NB4 (cell line): ENCODE measurements around the gene KRT12.

ENCODE experiments used
- DNase-seq: peaks from one replicate; pipeline ENCODE4 v3.0.0; 2010; ENCODE audit warnings: low read depth
- H3K4me3 ChIP-seq: one replicate; pipeline ENCODE4 v1.5.1; 2011; ENCODE audit warnings: mild to moderate bottlenecking, low read depth, low read length, moderate library complexity
- CTCF ChIP-seq: IDR thresholded peaks from one replicate; pipeline ENCODE4 v1.5.1; 2012; ENCODE audit warnings: low read depth, low read length
- MAX ChIP-seq: IDR thresholded peaks from 2 replicates; pipeline ENCODE4 v1.6.1; 2011; ENCODE audit warnings: low read depth, low read length
- MYC ChIP-seq: IDR thresholded peaks from 2 replicates; pipeline ENCODE4 v1.6.1; 2011; ENCODE audit warnings: low read depth, low read length
- POLR2A ChIP-seq: IDR thresholded peaks from 2 replicates; pipeline ENCODE4 v1.6.1; 2011; ENCODE audit warnings: mild to moderate bottlenecking; ENCODE audit not compliant: insufficient read length; ENCODE audit errors: extremely low read depth

Gene KRT12

GRCh38 chr17:40822132-40822812 lies 44.8 kb downstream of the KRT12 start, which contains the start of gene KRT10:
Gene KRT10 (minus strand): TSS chr17:40822614. CDS start chr17:40822585, 29 bp downstream.
- DNase-seq = no peak
- H3K4me3 ChIP-seq = no peak within 1 kb of the TSS
- no peak for TF ChIP-seq MYC
- no peak for TF ChIP-seq MAX
- TF ChIP-seq POLR2A = no peak
- TF ChIP-seq CTCF = no peak

- no peak for DNase-seq
- H3K4me3 ChIP-seq = no peak overlapping the region
Observed at GRCh38 chr17:40821536-40821935, 45.5 kb downstream of the KRT12 start.

GRCh38 chr17:40820228-40820838 lies 46.7 kb downstream of the KRT12 start:
- no peak for DNase-seq
- no peak for TF ChIP-seq POLR2A
- no peak for TF ChIP-seq CTCF
- no peak for TF ChIP-seq MYC
- TF ChIP-seq MAX = no peak
- H3K4me3 ChIP-seq = no peak overlapping the region

More at GRCh38 chr17:40821536-40821935, 45.5 kb downstream of the KRT12 start:
- TF ChIP-seq MAX (no peak), POLR2A (no peak), CTCF (no peak), MYC (no peak)

GRCh38 chr17:40819528-40820125 lies 47.4 kb downstream of the KRT12 start:
- H3K4me3 ChIP-seq = peak overlapping the region; percentile 94
- TF ChIP-seq MAX = no peak
- TF ChIP-seq CTCF = no peak
- peak; percentile 8 for DNase-seq

- peak; percentile 85 for DNase-seq
- H3K4me3 ChIP-seq = peak overlapping the region; percentile 94
- TF ChIP-seq MYC (no peak), POLR2A (peak; percentile 23), CTCF (no peak)
Observed at GRCh38 chr17:40818733-40819527, 48.1 kb downstream of the KRT12 start.
